ENCODE results near the gene ETS1.
"Not testable (repeated sequence)": the region's sequence is repeated elsewhere in the genome, so short reads cannot be mapped to it uniquely, and the experiment has no call there.

The ETS1 gene

GRCh38 chr11:128465531-128465930 is 121.8 kb downstream of the ETS1 start:
- no peak for DNase-seq (ENCODE audit: low read depth in 2 of 2)

DNA sequence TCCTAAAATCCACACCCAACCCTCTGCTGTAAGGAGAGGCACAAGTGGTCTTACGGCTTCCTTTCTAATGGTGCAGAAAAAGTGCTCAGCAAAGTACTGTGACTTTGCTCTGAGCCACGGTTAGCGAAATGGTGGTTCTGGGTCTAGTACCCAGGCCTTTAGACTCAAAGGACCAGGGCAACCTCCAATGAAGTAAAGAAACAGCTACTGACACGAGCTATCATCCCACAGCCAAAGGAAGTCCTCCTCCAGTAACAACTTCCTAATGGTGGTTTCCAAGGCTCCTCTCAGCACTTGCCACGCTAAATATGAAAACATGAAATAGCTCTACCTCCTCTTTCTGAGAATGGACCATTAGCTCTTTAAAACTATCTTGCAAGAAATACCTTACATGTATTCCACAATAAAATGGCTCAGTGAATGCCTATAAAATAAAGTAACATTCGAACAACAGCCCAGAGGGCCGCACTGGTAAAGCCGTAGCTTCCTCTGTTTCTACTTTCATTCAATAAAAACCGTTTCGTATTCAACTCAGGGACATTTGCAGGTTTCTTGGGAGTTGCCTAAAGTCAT is 122.4 kb downstream of the ETS1 start:
- DNase-seq (ENCODE audit: low read depth in 2 of 2) = no peak

DNA sequence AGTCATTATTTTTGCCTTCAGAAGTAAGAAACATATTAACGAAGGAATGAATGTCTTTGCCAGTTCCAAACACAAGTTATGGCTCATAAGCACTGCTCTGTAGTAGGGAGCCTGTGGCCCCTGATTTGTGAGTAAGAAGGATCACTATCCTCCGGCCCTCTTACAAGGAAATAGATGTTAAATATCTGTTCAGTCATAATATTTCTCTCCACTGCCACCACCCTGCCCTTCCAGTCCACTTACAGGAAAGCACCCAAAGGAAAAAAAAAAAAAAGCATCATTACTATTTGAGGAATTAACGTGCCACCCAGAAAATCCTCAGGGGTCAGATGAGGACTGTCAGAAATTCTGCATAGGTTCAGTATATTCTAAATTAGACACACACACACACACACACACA is 123.4 kb downstream of the ETS1 start:
- DNase-seq (ENCODE audit: low read depth in 2 of 2) = no peak

GRCh38 chr11:128463371-128463829 is 124.0 kb downstream of the ETS1 start:
- DNase-seq (ENCODE audit: low read depth in 2 of 2) = no peak

DNA sequence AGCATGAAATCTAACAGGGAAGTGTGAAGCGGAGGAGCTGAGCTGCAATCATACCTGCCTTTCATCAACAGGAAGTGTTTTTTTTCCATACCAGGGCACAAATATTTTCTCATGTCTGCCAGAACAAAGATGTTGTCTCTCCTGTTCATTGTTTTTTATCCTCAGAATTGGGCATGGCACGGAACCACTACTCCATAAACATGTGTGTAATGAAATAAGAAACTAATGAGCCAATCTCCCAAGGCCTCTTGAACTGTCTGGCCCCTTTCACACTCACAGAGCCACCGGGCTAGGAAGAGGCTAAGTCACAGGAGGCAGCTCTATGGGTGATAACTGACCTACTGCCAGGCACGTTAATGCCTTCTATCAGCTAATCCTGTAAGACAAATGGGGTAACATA is 124.4 kb downstream of the ETS1 start:
- DNase-seq (ENCODE audit: low read depth in 2 of 2) = no peak

GRCh38 chr11:128462189-128462588 is 125.2 kb downstream of the ETS1 start:
- DNase-seq (ENCODE audit: low read depth in 2 of 2) = no peak

DNA sequence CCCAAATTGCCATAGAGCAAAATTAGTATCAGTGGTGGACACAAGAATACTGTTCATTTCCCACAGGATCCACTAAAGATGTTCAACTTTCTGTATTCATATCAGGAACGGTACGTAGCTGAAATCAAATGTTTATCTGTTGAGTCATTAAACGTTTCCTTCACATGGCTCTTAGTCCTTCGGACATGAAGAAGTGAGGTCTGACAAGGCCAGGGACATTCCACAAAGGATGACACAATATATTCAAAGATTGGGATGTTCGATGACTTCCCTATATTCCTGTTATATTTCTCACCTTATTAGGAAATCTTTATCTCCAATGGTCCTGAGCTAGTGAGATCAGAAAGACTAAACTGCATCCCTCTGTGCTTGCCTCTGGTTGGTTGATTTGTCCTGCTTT is 129.0 kb downstream of the ETS1 start:
- no peak for DNase-seq (ENCODE audit: low read depth in 2 of 2)

DNA sequence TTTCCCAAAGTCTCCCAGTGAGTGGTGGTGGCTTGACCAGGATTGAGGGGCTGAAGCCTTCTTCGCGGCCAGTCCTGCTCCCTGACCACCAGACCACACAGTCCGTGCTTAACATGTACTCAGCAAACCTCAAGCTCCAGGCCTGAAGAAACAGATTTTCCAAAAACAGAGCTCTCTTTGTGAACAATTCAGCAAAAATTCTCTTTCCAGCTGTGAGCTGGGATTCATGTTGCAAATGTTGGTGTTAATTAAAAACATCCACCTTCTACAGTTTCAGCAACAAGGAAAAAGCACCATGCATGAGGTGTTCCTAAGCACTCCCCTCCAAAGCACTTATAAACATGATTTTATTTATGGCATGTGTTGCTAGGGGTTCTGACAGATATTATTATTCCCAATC is 129.5 kb downstream of the ETS1 start:
- no peak for DNase-seq (ENCODE audit: low read depth in 2 of 2)

DNA sequence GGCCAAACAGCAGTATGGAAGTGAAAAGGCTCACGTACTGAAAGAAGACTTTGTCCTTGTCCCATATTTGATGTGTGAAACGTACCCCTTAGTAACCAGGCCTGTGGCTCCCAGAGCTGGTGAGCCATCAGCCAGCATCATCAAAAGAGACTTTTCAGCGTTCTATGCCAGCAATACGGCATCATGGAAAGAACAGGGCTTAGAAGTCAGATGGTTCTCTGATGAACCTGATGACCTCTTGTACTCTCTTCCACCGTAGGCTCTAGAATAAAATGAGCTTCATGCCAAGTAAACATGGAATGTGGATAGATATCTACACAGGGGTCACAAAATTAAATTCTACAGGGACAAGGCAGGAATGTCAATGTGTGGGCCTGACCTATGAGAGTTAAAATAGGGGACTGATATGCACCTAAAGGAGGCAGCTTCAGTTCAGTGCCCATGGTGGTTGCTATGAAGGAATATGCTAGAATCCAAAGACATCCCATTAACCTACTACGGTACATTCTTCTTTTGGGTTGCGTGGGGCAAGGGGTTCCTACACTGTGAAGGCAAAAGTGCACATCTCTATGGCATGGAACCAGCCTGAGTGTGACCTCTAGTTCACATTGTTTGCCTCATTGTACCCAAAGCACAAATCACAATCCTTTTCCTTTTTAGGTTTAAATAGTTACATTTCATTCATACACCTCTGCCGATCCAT is 130.6 kb downstream of the ETS1 start:
- no peak for DNase-seq (ENCODE audit: low read depth in 2 of 2)

- DNase-seq (ENCODE audit: low read depth in 2 of 2) = no peak
Measured at GRCh38 chr11:128455766-128456165, 131.6 kb downstream of the ETS1 start.

GRCh38 chr11:128453444-128454336 is 133.7 kb downstream of the ETS1 start:
- no peak for DNase-seq (ENCODE audit: low read depth in 2 of 2)

DNA sequence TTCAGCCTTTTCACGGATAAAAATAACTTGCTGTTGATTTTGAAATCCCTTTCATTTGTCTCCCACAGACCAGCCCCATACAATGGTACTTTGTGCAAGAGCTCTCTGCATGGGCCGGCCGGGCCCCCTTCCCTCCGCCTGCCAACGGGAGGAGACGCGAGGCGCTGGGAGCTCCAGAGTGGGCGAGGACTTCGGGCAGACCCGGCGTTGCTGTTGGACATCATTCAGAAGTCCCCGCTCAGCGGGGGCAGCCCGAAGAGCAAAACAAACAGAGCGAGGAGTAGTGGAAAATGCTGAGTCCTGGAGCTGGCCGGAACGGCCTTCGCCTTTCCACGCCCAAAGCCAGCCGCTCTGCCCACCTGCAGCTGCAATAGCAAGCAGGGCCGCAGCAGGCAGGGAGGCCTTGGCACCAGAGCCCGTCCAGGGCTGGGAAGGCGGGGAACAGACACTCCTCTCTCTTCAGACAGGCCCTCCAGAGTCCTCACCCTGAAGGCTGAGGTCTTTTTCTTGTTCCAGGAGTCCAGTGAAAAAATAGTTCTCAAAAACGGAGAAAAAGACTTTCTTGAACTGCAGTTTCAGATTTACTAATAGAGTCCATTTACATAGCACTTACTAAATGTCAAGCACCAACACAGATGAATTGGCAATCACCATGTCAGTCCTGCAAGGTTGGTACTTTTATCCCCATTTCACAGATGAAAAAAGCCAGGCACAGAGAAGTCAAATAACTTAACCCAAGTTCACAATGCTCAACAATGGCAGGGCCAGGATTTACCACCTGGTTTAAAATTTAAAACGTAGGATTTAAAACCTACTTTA is 135.5 kb downstream of the ETS1 start:
- DNase-seq (ENCODE audit: low read depth in 2 of 2) = no peak

DNA sequence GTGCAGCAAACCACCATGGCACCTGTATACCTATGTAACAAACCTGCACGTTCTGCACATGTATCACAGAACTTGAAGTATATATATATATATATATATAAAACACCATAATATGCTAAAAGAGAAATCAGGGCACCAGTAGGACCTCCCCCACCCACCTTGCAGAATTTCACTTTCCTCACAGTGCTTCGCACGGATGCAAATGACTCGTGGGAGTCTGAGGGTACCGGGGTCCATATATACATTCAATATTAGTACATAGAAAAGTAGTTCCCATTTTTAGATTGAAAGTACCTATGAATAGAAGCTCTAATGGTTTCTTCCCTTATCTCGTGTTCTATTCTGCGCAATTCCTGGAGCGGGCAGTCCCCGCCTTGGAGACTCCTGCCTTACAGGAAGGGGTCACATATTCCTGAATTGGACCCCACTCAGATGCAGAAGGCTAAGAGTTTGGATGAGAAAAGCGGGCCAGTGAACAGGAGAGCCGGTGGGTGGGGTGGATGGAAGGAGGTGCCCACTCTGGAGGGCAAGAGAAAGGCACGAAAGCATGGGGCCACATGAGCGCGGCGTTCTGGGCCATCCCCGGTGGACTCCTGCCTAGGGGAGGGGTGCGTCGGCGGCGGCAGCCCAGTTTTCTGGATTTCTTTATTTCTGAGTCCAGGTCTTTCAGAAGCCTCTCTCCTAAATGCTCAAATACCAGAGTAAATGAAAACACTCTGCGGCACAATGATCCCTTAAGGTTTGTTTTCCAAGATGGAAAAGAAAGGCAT is 136.3 kb downstream of the ETS1 start:
- DNase-seq (ENCODE audit: low read depth in 2 of 2) = no peak

DNA sequence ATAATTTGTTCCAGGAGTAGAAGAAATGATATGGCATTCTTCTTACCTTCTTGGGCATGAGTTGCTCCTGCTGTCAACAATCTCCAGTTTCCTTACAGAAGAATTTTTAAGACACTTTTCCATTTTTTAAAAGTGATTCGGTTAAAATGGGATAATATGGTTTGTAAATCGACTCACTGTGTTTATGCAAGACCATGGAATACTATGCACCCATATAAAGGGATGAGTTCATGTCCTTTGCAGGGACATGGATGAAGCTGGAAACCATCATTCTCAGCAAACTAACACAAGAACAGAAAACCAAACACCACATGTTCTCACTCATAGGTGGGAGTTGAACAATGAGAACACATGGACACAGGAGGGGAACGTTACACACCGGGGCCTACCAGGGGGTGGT is 136.9 kb downstream of the ETS1 start:
- not testable (repeated sequence) for DNase-seq (ENCODE audit: low read depth in 2 of 2)

- no peak for DNase-seq (ENCODE audit: low read depth in 2 of 2)
Measured at GRCh38 chr11:128448981-128449713, 138.2 kb downstream of the ETS1 start.

DNA sequence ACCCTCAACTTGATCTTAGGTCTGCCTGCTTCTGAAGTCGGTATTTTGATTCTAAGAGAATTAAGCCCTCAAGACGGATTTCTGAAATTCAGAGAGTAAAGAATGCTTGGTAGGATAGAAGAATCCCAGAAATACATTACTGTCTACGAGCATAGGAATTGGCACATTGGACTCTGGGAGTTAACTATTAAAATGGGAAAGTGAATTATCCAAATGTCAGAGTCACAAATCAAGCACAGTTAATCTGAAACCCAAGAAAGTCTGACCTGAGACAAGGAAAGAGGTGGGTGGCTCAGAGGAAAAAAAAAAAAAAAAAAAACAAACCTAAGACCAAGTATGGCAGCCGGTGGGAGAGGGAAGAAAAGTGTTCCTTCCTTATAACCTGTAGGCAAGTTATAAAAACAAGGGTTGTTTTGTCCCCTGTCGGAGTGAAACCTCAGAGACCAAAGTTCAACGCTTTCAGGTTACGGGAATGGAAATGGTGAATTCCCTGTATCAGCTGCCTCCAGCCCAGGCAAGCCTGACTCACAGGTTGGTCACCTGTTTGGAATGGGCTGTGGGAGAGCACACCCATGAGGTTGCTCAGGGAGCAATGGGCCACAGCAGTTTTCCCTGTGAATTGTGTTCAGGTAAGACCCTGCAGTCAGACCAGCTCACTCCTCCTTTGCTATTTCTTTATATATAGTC is 139.0 kb downstream of the ETS1 start:
- no peak for DNase-seq (ENCODE audit: low read depth in 2 of 2)

DNA sequence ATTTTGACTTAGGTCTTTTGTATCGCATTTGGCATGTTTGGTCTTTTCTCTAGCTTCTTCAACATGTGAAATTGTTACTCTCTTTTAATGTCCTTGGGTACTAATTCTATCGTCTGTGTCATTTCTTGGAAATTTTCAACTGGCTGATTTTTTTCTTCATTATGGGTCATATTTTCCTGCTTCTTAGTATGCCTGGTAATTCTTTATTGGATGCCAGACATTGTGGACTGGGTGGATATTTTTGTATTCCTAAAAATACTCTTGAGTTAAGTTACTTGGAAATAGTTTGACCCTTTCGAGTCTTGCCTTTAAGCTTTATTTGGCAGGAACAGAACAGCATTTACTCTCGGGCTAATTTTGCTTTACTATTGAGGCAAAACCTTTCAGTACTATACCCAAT is 140.1 kb downstream of the ETS1 start:
- no peak for DNase-seq (ENCODE audit: low read depth in 2 of 2)

GRCh38 chr11:128445921-128446320 is 141.4 kb downstream of the ETS1 start:
- DNase-seq (ENCODE audit: low read depth in 2 of 2) = not testable (repeated sequence)

- no peak for DNase-seq (ENCODE audit: low read depth in 2 of 2)
Measured at GRCh38 chr11:128437136-128437535, 150.2 kb downstream of the ETS1 start.

GRCh38 chr11:128434818-128435217 is 152.5 kb downstream of the ETS1 start:
- DNase-seq (ENCODE audit: low read depth in 2 of 2) = no peak
